PC-9 (cell line): ENCODE results near the gene MKNK2. TPM values are rescaled to one million over a fixed set of nuclear protein-coding genes. Genes with fewer than 3 reads are reported as not detected.

Experiments used
- BruUV-seq: library from RNA; stranded (reverse); fragments of 400-500 nt; replicated peaks from 2 replicates; lab custom pipeline; 2021; lab: Mats Ljungman, UMichigan
- CTCF ChIA-PET: fragments of 300-600 bp; sonication (Branson Sonifier 250); formaldehyde crosslinking; loops from one replicate; lab custom pipeline; 2022; ENCODE audit warnings: antibody characterized with exemption; lab: Charles Lee
- POLR2A ChIA-PET: fragments of 300-600 bp; sonication (Branson Sonifier 250); formaldehyde crosslinking; loops from one replicate; lab custom pipeline; 2022; ENCODE audit warnings: antibody characterized with exemption; ENCODE audit not compliant: unreplicated experiment; lab: Charles Lee
- DNase-seq, 2 experiments: peaks; one replicate each; pipeline versions ENCODE4 v3.0.0 to v3.0.0-alpha.2; 2015 to 2022; ENCODE audit warnings: mixed read lengths in 1 of 2
- H2AFZ ChIP-seq: fragments of 200-600 bp; sonication (generic); 2 replicates; pipeline ENCODE4 v1.8.1; 2017; ENCODE audit warnings: antibody characterized with exemption
- H3F3A ChIP-seq: fragments of 200-600 bp; sonication (generic); 2 replicates; pipeline ENCODE4 v1.8.1; 2017; ENCODE audit warnings: antibody characterized with exemption, mild to moderate bottlenecking, low read depth; ENCODE audit not compliant: insufficient read depth
- H3K27ac ChIP-seq: fragments of 200-600 bp; sonication (generic); 2 replicates; pipeline ENCODE4 v1.6.1; 2016; ENCODE audit warnings: mixed run types
- H3K27me3 ChIP-seq: fragments of 200-600 bp; sonication (generic); 2 replicates; pipeline ENCODE4 v1.6.1; 2016; ENCODE audit warnings: low read depth, mixed run types; ENCODE audit not compliant: insufficient read depth
- H3K36me3 ChIP-seq: fragments of 200-600 bp; sonication (generic); 2 replicates; pipeline ENCODE4 v1.6.1; 2016; ENCODE audit warnings: low read depth, mixed run types
- H3K4me1 ChIP-seq: fragments of 200-600 bp; sonication (generic); replicated peaks from 2 replicates; pipeline ENCODE4 v1.6.1; 2016; ENCODE audit warnings: mixed run types; ENCODE audit not compliant: insufficient read depth
- H3K4me2 ChIP-seq: fragments of 200-600 bp; sonication (generic); 2 replicates; pipeline ENCODE4 v1.6.1; 2017; ENCODE audit warnings: mixed run types
- H3K4me3 ChIP-seq: fragments of 200-600 bp; sonication (generic); 2 replicates; pipeline ENCODE4 v1.6.1; 2016; ENCODE audit warnings: mixed run types
- H3K79me2 ChIP-seq: fragments of 200-600 bp; sonication (generic); 2 replicates; pipeline ENCODE4 v1.6.1; 2017; ENCODE audit warnings: low read depth, mixed run types
- H3K9me2 ChIP-seq: fragments of 200-600 bp; sonication (generic); 2 replicates; pipeline ENCODE4 v1.8.1; 2017; ENCODE audit warnings: mild to moderate bottlenecking; ENCODE audit not compliant: insufficient read depth
- H3K9me3 ChIP-seq: fragments of 200-600 bp; sonication (generic); 2 replicates; pipeline ENCODE4 v1.8.1; 2016; ENCODE audit warnings: low read depth; ENCODE audit not compliant: insufficient read depth
- H4K20me1 ChIP-seq: fragments of 200-600 bp; sonication (generic); 2 replicates; pipeline ENCODE4 v1.8.1; 2017; ENCODE audit not compliant: insufficient read depth
- CTCF ChIP-seq: fragments of 200-600 bp; sonication (generic); conservative IDR thresholded peaks from 2 replicates; pipeline ENCODE4 v1.6.1; 2017; ENCODE audit warnings: mixed run types, antibody characterized with exemption, mild to moderate bottlenecking, moderate library complexity
- EZH2 ChIP-seq: fragments of 200-600 bp; sonication (generic); IDR thresholded peaks from 2 replicates; pipeline ENCODE4 v1.8.0; 2017; ENCODE audit warnings: antibody characterized with exemption, low read depth
- intact Hi-C: fragments of 100-400 bp; cut with micrococcal nuclease; formaldehyde crosslinking; loops from one replicate; pipeline ENCODE4 v1.10.0; 2022; ENCODE audit not compliant: unreplicated experiment
- total RNA-seq: library from RNA; stranded (reverse); gene quantifications from 2 replicates; pipeline ENCODE4 v1.2.3, GENCODE V29; 2021

The MKNK2 gene
- total RNA-seq, 1 experiment from 2014 or later = 132 TPM

DNA sequence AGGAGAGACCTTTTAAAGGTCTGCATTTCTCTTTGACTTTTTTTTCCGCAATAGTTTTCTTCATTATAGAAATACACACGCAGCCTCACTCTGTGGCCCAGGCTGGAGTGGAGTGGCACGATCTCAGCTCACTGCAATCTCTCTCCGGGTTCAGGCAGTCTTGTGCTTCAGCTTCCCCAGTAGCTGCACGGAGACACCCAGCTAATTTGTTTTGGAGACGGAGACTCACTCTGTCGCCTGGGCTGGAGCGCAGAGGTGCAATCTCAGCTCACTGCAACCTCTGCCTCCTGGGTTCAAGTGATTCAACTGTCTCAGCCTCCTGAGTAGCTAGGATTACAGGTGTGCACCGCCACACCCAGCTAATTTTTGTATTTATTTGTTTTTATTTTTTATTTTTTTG is 11.7 kb upstream of the MKNK2 start:
- H3K27me3 ChIP-seq = no peaks in the 10 kb centered on the region
- no peak for DNase-seq
- TF ChIP-seq CTCF (no peak), EZH2 (no peak)
- H4K20me1 ChIP-seq = no peaks in the 10 kb centered on the region
- H3K4me1 ChIP-seq = peaks cover 18% of the 10 kb centered on the region
- 0 out of 2 replicates have a peak, but pooled peaks cover 6% of the 10 kb centered on the region for H3K79me2 ChIP-seq
- H3F3A ChIP-seq = peaks cover 17% of the 10 kb centered on the region; the same call in 1 of the 2 replicates
- peak overlapping the region; percentile 85 for H3K4me2 ChIP-seq
- H3K4me3 ChIP-seq = no peak overlapping the region; the same call in 1 of the 2 replicates
- no peak overlapping the region for H2AFZ ChIP-seq
- no peaks in the 10 kb centered on the region for H3K36me3 ChIP-seq
- CTCF ChIA-PET = no interaction called here
- intact Hi-C loops = no loop called here
- H3K27ac ChIP-seq = no peak overlapping the region
- POLR2A ChIA-PET = no interaction called here
- H3K9me2 ChIP-seq = no peaks in the 10 kb centered on the region
- BruUV-seq = no TSS peak
- H3K9me3 ChIP-seq = no peaks in the 10 kb centered on the region

GRCh38 chr19:2062389-2062729 is 11.3 kb upstream of the MKNK2 start:
- Histone ChIP-seq H3K4me2 (peak overlapping the region; percentile 85), H2AFZ (no peak overlapping the region)
- intact Hi-C loops = no loop called here

More at GRCh38 chr19:2062389-2062729, 11.3 kb upstream of the MKNK2 start:
- no TSS peak for BruUV-seq
- Histone ChIP-seq H3K79me2 (0 out of 2 replicates have a peak, but pooled peaks cover 6% of the 10 kb centered on the region), H3K27me3 (no peaks in the 10 kb centered on the region), H3K4me1 (peaks cover 22% of the 10 kb centered on the region), H4K20me1 (no peaks in the 10 kb centered on the region), H3K27ac (no peak overlapping the region), H3K36me3 (no peaks in the 10 kb centered on the region), H3F3A (peaks cover 17% of the 10 kb centered on the region; the same call in 1 of the 2 replicates), H3K9me3 (no peaks in the 10 kb centered on the region), H3K9me2 (no peaks in the 10 kb centered on the region), H3K4me3 (peak overlapping the region; percentile 73)
- ChIA-PET POLR2A (interaction anchor here (0.6 kb wide), 1 partner anchor 158 kb away, joined by 3 read pairs; no protein-coding TSS in a partner anchor), CTCF (no interaction called here)
- no peak for TF ChIP-seq CTCF
- TF ChIP-seq EZH2 = no peak
- DNase-seq = no peak
